H9 (cell line): ENCODE data around the gene MED7. TPM values are rescaled to one million over a fixed set of nuclear protein-coding genes. Genes with fewer than 3 reads are reported as not detected.
A peak's percentile ranks its signal among the peaks of the same experiment; 100 is the strongest.

ENCODE experiments used
- DNase-seq: peaks from one replicate; pipeline ENCODE4 v3.0.0-alpha.2; 2017
- H2AFZ ChIP-seq: one replicate; pipeline ENCODE4 v1.6.1; 2013; ENCODE audit warnings: mild to moderate bottlenecking, low read length, control low read depth, moderate library complexity
- H2AK5ac ChIP-seq: 2 replicates; pipeline ENCODE4 v1.6.1; 2013; ENCODE audit warnings: low read length, control low read depth, mixed read lengths; ENCODE audit not compliant: insufficient read length
- H2BK120ac ChIP-seq: one replicate; pipeline ENCODE4 v1.6.1; 2013; ENCODE audit warnings: low read depth, mild to moderate bottlenecking, low read length, control low read depth, inconsistent platforms; ENCODE audit not compliant: poor library complexity, severe bottlenecking
- H2BK12ac ChIP-seq: 2 replicates; pipeline ENCODE4 v1.6.1; 2013; ENCODE audit warnings: low read length, control low read depth, mixed read lengths, low read depth; ENCODE audit not compliant: insufficient read length
- H2BK15ac ChIP-seq: 2 replicates; pipeline ENCODE4 v1.6.1; 2013; ENCODE audit warnings: low read depth, low read length, control low read depth
- H2BK20ac ChIP-seq: one replicate; pipeline ENCODE4 v1.6.1; 2013; ENCODE audit warnings: low read depth, mild to moderate bottlenecking, low read length, control low read depth, inconsistent platforms; ENCODE audit not compliant: poor library complexity, severe bottlenecking
- H2BK5ac ChIP-seq: 2 replicates; pipeline ENCODE4 v1.6.1; 2013; ENCODE audit warnings: low read length, control low read depth, mixed read lengths; ENCODE audit not compliant: insufficient read length
- H3K14ac ChIP-seq: 2 replicates; pipeline ENCODE4 v1.6.1; 2013; ENCODE audit warnings: low read length, control low read depth; ENCODE audit not compliant: insufficient read depth
- H3K18ac ChIP-seq: 2 replicates; pipeline ENCODE4 v1.6.1; 2013; ENCODE audit warnings: low read depth, mild to moderate bottlenecking, mixed read lengths, low read length, control low read depth; ENCODE audit not compliant: insufficient read length
- H3K23ac ChIP-seq: 2 replicates; pipeline ENCODE4 v1.6.1; 2013; ENCODE audit warnings: low read length, control low read depth, mixed read lengths, low read depth; ENCODE audit not compliant: insufficient read length
- H3K23me2 ChIP-seq: 2 replicates; pipeline ENCODE4 v1.6.1; 2013; ENCODE audit warnings: low read depth, mild to moderate bottlenecking, mixed read lengths, low read length, control low read depth; ENCODE audit not compliant: insufficient read length, poor library complexity, severe bottlenecking
- H3K27ac ChIP-seq: 2 replicates; pipeline ENCODE4 v1.5.1; 2013; ENCODE audit warnings: low read length, control low read depth, mixed read lengths, low read depth; ENCODE audit not compliant: insufficient read length
- H3K27me3 ChIP-seq: 2 replicates; pipeline ENCODE4 v1.6.1; 2013; ENCODE audit warnings: low read length, control low read depth, inconsistent platforms; ENCODE audit not compliant: insufficient read depth
- H3K4ac ChIP-seq: 2 replicates; pipeline ENCODE4 v1.6.1; 2013; ENCODE audit warnings: low read depth, mild to moderate bottlenecking, control low read depth, inconsistent platforms, low read length, moderate library complexity
- H3K4me1 ChIP-seq: 2 replicates; pipeline ENCODE4 v1.6.1; 2013; ENCODE audit warnings: low read length, control low read depth, inconsistent platforms; ENCODE audit not compliant: insufficient read depth
- H3K4me2 ChIP-seq: 2 replicates; pipeline ENCODE4 v1.6.1; 2013; ENCODE audit warnings: low read length, control low read depth, mixed read lengths; ENCODE audit not compliant: insufficient read length, insufficient read depth
- H3K56ac ChIP-seq: 2 replicates; pipeline ENCODE4 v1.6.1; 2013; ENCODE audit warnings: low read depth, mild to moderate bottlenecking, mixed read lengths, low read length, control low read depth; ENCODE audit not compliant: insufficient read length
- H3K79me1 ChIP-seq: 2 replicates; pipeline ENCODE4 v1.6.1; 2013; ENCODE audit warnings: low read depth, mild to moderate bottlenecking, moderate library complexity, low read length, control low read depth, inconsistent platforms; ENCODE audit not compliant: insufficient read depth, poor library complexity, severe bottlenecking
- H3K79me2 ChIP-seq: 2 replicates; pipeline ENCODE4 v1.6.1; 2013; ENCODE audit warnings: low read length, control low read depth, inconsistent platforms; ENCODE audit not compliant: insufficient read depth
- H3K9ac ChIP-seq: 2 replicates; pipeline ENCODE4 v1.6.1; 2013; ENCODE audit warnings: low read length, control low read depth, mixed read lengths; ENCODE audit not compliant: insufficient read length; ENCODE audit errors: extremely low read depth
- H3K9me3 ChIP-seq: one replicate; pipeline ENCODE4 v1.6.1; 2013; ENCODE audit warnings: low read depth, low read length, inconsistent platforms; ENCODE audit not compliant: control insufficient read depth
- H3T11ph ChIP-seq: one replicate; pipeline ENCODE4 v1.6.1; 2013; ENCODE audit warnings: mild to moderate bottlenecking, low read length, control low read depth, inconsistent platforms
- H4K20me1 ChIP-seq: one replicate; pipeline ENCODE4 v1.6.1; 2013; ENCODE audit not compliant: control insufficient read depth, insufficient read length, insufficient read depth
- H4K5ac ChIP-seq: 2 replicates; pipeline ENCODE4 v1.6.1; 2013; ENCODE audit warnings: low read depth, mild to moderate bottlenecking, mixed read lengths, low read length, control low read depth; ENCODE audit not compliant: insufficient read length
- H4K8ac ChIP-seq: replicated peaks from 2 replicates; pipeline ENCODE4 v1.6.1; 2013; ENCODE audit warnings: low read length, control low read depth, mixed read lengths, low read depth; ENCODE audit not compliant: insufficient read length
- H4K91ac ChIP-seq: 2 replicates; pipeline ENCODE4 v1.6.1; 2013; ENCODE audit warnings: low read depth, mild to moderate bottlenecking, moderate library complexity, mixed read lengths, low read length, control low read depth; ENCODE audit not compliant: insufficient read length
- H3K27ac Mint-ChIP-seq, 3 experiments: 2 replicates in 2 of 3; 3 replicates in 1 of 3; pipeline ENCODE4 v1.8.0; 2020 to 2021; ENCODE audit warnings: mixed read lengths in 3 of 3, mild to moderate bottlenecking in 1 of 3, moderate library complexity in 1 of 3
- H3K27me3 Mint-ChIP-seq: 2 replicates; pipeline ENCODE4 v1.8.0; 2021; ENCODE audit warnings: low read depth, mild to moderate bottlenecking, moderate library complexity, mixed read lengths
- H3K36me3 Mint-ChIP-seq, 3 experiments: 2 replicates in 2 of 3; 3 replicates in 1 of 3; pipeline ENCODE4 v1.8.0; 2020 to 2021; ENCODE audit warnings: low read depth in 3 of 3, mixed read lengths in 3 of 3; ENCODE audit not compliant: insufficient read depth in 1 of 3
- H3K4me1 Mint-ChIP-seq, 2 experiments: 2 replicates each; pipeline ENCODE4 v1.8.0; 2020; ENCODE audit warnings: mixed read lengths in 2 of 2
- H3K4me3 Mint-ChIP-seq, 2 experiments: 2 replicates in 1 of 2; 3 replicates in 1 of 2; pipeline ENCODE4 v1.8.0; 2020 to 2021; ENCODE audit warnings: mild to moderate bottlenecking in 2 of 2, mixed read lengths in 2 of 2, moderate library complexity in 1 of 2
- H3K9me3 Mint-ChIP-seq, 2 experiments: 2 replicates in 1 of 2; 3 replicates in 1 of 2; pipeline ENCODE4 v1.8.0; 2020; ENCODE audit warnings: mild to moderate bottlenecking in 2 of 2, mixed read lengths in 2 of 2, moderate library complexity in 1 of 2
- CTCF ChIP-seq: fragments of 200-600 bp; sonication (generic); conservative IDR thresholded peaks from 3 replicates; pipeline ENCODE4 v1.8.0; 2021; ENCODE audit warnings: antibody characterized with exemption, mild to moderate bottlenecking
- WGBS: extraction: QIAGEN DNeasy Blood & Tissue Kit; methylation state at CpG from one replicate; pipeline ENCODE4 v1.1.7; 2013; ENCODE audit warnings: missing lambda C conversion rate, low lambda C conversion rate, mixed read lengths; ENCODE audit not compliant: insufficient read length; ENCODE audit errors: extremely low coverage; 5-methylcytosine and 5-hydroxymethylcytosine counted together
- total RNA-seq: library from RNA; stranded (reverse); gene quantifications from 2 replicates; pipeline ENCODE4 v1.2.1, GENCODE V29; 2021

Gene MED7
- total RNA-seq, 1 experiment from 2014 or later, result 10.7 TPM

GRCh38 chr5:157143127-157143971, 684 bp upstream of the MED7 start:
- H3K23me2 ChIP-seq, result no peaks in the 10 kb centered on the region
- Mint-ChIP-seq H3K36me3 (peaks cover 4 to 19% (median 15%) of the 10 kb centered on the region in 3 experiments; a peak in 6 of 7 replicates), H3K4me1 (peaks cover 4 to 8% of the 10 kb centered on the region in 2 experiments), H3K9me3 (no peaks in the 10 kb centered on the region; a peak in 1 of 5 replicates), H3K27ac (peak overlapping the region; percentile 71 to 97 (median 79); a peak in 6 of 7 replicates), H3K4me3 (peak overlapping the region; percentile 91 to 92), H3K27me3 (no peaks in the 10 kb centered on the region)
- no peak overlapping the region for H3K27ac ChIP-seq
- no peaks in the 10 kb centered on the region for H3K79me2 ChIP-seq
- H3K18ac ChIP-seq, result no peak overlapping the region
- H4K20me1 ChIP-seq, result no peaks in the 10 kb centered on the region
- H3K4ac ChIP-seq, result no peak overlapping the region
- WGBS, result 100% methylated on average over 3 of the region's 33 CpGs
- peak overlapping the region; percentile 25 for H2AFZ ChIP-seq
- H2BK15ac ChIP-seq, result no peak overlapping the region
- no peak overlapping the region for H3K14ac ChIP-seq
- no peaks in the 10 kb centered on the region for H3K27me3 ChIP-seq
- no peaks in the 10 kb centered on the region for H3K4me1 ChIP-seq
- peak overlapping the region; percentile 27 for H3K4me2 ChIP-seq
- H3K9me3 ChIP-seq, result no peaks in the 10 kb centered on the region
- no peak overlapping the region for H2BK5ac ChIP-seq
- no peak for DNase-seq
- H4K91ac ChIP-seq, result no peak overlapping the region
- H2AK5ac ChIP-seq, result no peak overlapping the region
- H2BK12ac ChIP-seq, result no peak overlapping the region
- H2BK120ac ChIP-seq, result no peak overlapping the region
- no peak overlapping the region for H2BK20ac ChIP-seq
- no peak overlapping the region for H3T11ph ChIP-seq
- H3K79me1 ChIP-seq, result no peaks in the 10 kb centered on the region
- H4K8ac ChIP-seq, result no peak overlapping the region
- H3K9ac ChIP-seq, result peak overlapping the region; percentile 9
- no peak overlapping the region for H3K23ac ChIP-seq
- H4K5ac ChIP-seq, result no peak overlapping the region
- no peak for TF ChIP-seq CTCF
- no peak overlapping the region for H3K56ac ChIP-seq
